Fibroblast of skin of right biceps (primary cell): ENCODE measurements around the gene THOC1.
"Not testable (repeated sequence)": the region's sequence is repeated elsewhere in the genome, so short reads cannot be mapped to it uniquely, and the experiment has no call there.

Source experiments
- DNase-seq: peaks from one replicate; pipeline ENCODE4 v3.0.0-alpha.2; 2013

Gene THOC1

GRCh38 chr18:267688-268552, at the start of gene THOC1:
TSS of gene THOC1 (minus strand) at chr18:268047. CDS start at chr18:268019, 28 bp downstream.
- DNase-seq: peak; percentile 94

- no peak for DNase-seq
These were observed 49.8 kb upstream of the THOC1 start for GRCh38 chr18:317618-318017.

- DNase-seq: peak; percentile 38
These were observed 48.5 kb upstream of the THOC1 start for GRCh38 chr18:316393-316792.

- DNase-seq: no peak
These were observed 46.1 kb upstream of the THOC1 start for GRCh38 chr18:313931-314330.

- DNase-seq: no peak
These were observed 44.6 kb upstream of the THOC1 start for GRCh38 chr18:312415-312814.

GRCh38 chr18:310042-310441, 42.2 kb upstream of the THOC1 start:
- no peak for DNase-seq

GRCh38 chr18:308086-308485, 40.2 kb upstream of the THOC1 start:
- not testable (repeated sequence) for DNase-seq

GRCh38 chr18:306608-307255, 38.9 kb upstream of the THOC1 start:
- no peak for DNase-seq

GRCh38 chr18:305003-305501, 37.2 kb upstream of the THOC1 start:
- DNase-seq: peak; percentile 10

GRCh38 chr18:303607-304006, 35.8 kb upstream of the THOC1 start:
- DNase-seq: no peak

GRCh38 chr18:303011-303410, 35.2 kb upstream of the THOC1 start:
- DNase-seq: no peak

- no peak for DNase-seq
These were observed 34.2 kb upstream of the THOC1 start for GRCh38 chr18:302097-302496.

- peak; percentile 62 for DNase-seq
These were observed 30.1 kb upstream of the THOC1 start for GRCh38 chr18:297936-298335.

- peak; percentile 48 for DNase-seq
These were observed 28.1 kb upstream of the THOC1 start for GRCh38 chr18:295756-296490.

- DNase-seq: no peak
These were observed 26.7 kb upstream of the THOC1 start for GRCh38 chr18:294566-294965.

- DNase-seq: peak; percentile 10
These were observed 25.7 kb upstream of the THOC1 start for GRCh38 chr18:293536-293935.

GRCh38 chr18:292271-292670, 24.4 kb upstream of the THOC1 start:
- no peak for DNase-seq

GRCh38 chr18:289970-290369, 22.1 kb upstream of the THOC1 start:
- not testable (repeated sequence) for DNase-seq

- no peak for DNase-seq
These were observed 21.2 kb upstream of the THOC1 start for GRCh38 chr18:289026-289425.

- peak; percentile 52 for DNase-seq
These were observed 18.9 kb upstream of the THOC1 start for GRCh38 chr18:286515-287310.

GRCh38 chr18:285817-286216, 18.0 kb upstream of the THOC1 start:
- no peak for DNase-seq

- DNase-seq: no peak
These were observed 7.6 kb upstream of the THOC1 start for GRCh38 chr18:275486-275885.

GRCh38 chr18:274313-274712, 6.5 kb upstream of the THOC1 start:
- no peak for DNase-seq
